H9 (cell line): ENCODE data around the gene XXYLT1. TPM values are rescaled to one million over a fixed set of nuclear protein-coding genes. Genes with fewer than 3 reads are reported as not detected.

Source experiments
- DNase-seq: peaks from one replicate; pipeline ENCODE4 v3.0.0-alpha.2; 2017
- H2AFZ ChIP-seq: one replicate; pipeline ENCODE4 v1.6.1; 2013; ENCODE audit warnings: mild to moderate bottlenecking, low read length, control low read depth, moderate library complexity
- H2AK5ac ChIP-seq: 2 replicates; pipeline ENCODE4 v1.6.1; 2013; ENCODE audit warnings: low read length, control low read depth, mixed read lengths; ENCODE audit not compliant: insufficient read length
- H2BK120ac ChIP-seq: one replicate; pipeline ENCODE4 v1.6.1; 2013; ENCODE audit warnings: low read depth, mild to moderate bottlenecking, low read length, control low read depth, inconsistent platforms; ENCODE audit not compliant: poor library complexity, severe bottlenecking
- H2BK12ac ChIP-seq: 2 replicates; pipeline ENCODE4 v1.6.1; 2013; ENCODE audit warnings: low read length, control low read depth, mixed read lengths, low read depth; ENCODE audit not compliant: insufficient read length
- H2BK15ac ChIP-seq: 2 replicates; pipeline ENCODE4 v1.6.1; 2013; ENCODE audit warnings: low read depth, low read length, control low read depth
- H2BK20ac ChIP-seq: one replicate; pipeline ENCODE4 v1.6.1; 2013; ENCODE audit warnings: low read depth, mild to moderate bottlenecking, low read length, control low read depth, inconsistent platforms; ENCODE audit not compliant: poor library complexity, severe bottlenecking
- H2BK5ac ChIP-seq: 2 replicates; pipeline ENCODE4 v1.6.1; 2013; ENCODE audit warnings: low read length, control low read depth, mixed read lengths; ENCODE audit not compliant: insufficient read length
- H3K14ac ChIP-seq: 2 replicates; pipeline ENCODE4 v1.6.1; 2013; ENCODE audit warnings: low read length, control low read depth; ENCODE audit not compliant: insufficient read depth
- H3K18ac ChIP-seq: 2 replicates; pipeline ENCODE4 v1.6.1; 2013; ENCODE audit warnings: low read depth, mild to moderate bottlenecking, mixed read lengths, low read length, control low read depth; ENCODE audit not compliant: insufficient read length
- H3K23ac ChIP-seq: 2 replicates; pipeline ENCODE4 v1.6.1; 2013; ENCODE audit warnings: low read length, control low read depth, mixed read lengths, low read depth; ENCODE audit not compliant: insufficient read length
- H3K23me2 ChIP-seq: 2 replicates; pipeline ENCODE4 v1.6.1; 2013; ENCODE audit warnings: low read depth, mild to moderate bottlenecking, mixed read lengths, low read length, control low read depth; ENCODE audit not compliant: insufficient read length, poor library complexity, severe bottlenecking
- H3K27ac ChIP-seq: 2 replicates; pipeline ENCODE4 v1.5.1; 2013; ENCODE audit warnings: low read length, control low read depth, mixed read lengths, low read depth; ENCODE audit not compliant: insufficient read length
- H3K27me3 ChIP-seq: 2 replicates; pipeline ENCODE4 v1.6.1; 2013; ENCODE audit warnings: low read length, control low read depth, inconsistent platforms; ENCODE audit not compliant: insufficient read depth
- H3K4ac ChIP-seq: 2 replicates; pipeline ENCODE4 v1.6.1; 2013; ENCODE audit warnings: low read depth, mild to moderate bottlenecking, control low read depth, inconsistent platforms, low read length, moderate library complexity
- H3K4me1 ChIP-seq: 2 replicates; pipeline ENCODE4 v1.6.1; 2013; ENCODE audit warnings: low read length, control low read depth, inconsistent platforms; ENCODE audit not compliant: insufficient read depth
- H3K4me2 ChIP-seq: 2 replicates; pipeline ENCODE4 v1.6.1; 2013; ENCODE audit warnings: low read length, control low read depth, mixed read lengths; ENCODE audit not compliant: insufficient read length, insufficient read depth
- H3K56ac ChIP-seq: 2 replicates; pipeline ENCODE4 v1.6.1; 2013; ENCODE audit warnings: low read depth, mild to moderate bottlenecking, mixed read lengths, low read length, control low read depth; ENCODE audit not compliant: insufficient read length
- H3K79me1 ChIP-seq: 2 replicates; pipeline ENCODE4 v1.6.1; 2013; ENCODE audit warnings: low read depth, mild to moderate bottlenecking, moderate library complexity, low read length, control low read depth, inconsistent platforms; ENCODE audit not compliant: insufficient read depth, poor library complexity, severe bottlenecking
- H3K79me2 ChIP-seq: 2 replicates; pipeline ENCODE4 v1.6.1; 2013; ENCODE audit warnings: low read length, control low read depth, inconsistent platforms; ENCODE audit not compliant: insufficient read depth
- H3K9ac ChIP-seq: 2 replicates; pipeline ENCODE4 v1.6.1; 2013; ENCODE audit warnings: low read length, control low read depth, mixed read lengths; ENCODE audit not compliant: insufficient read length; ENCODE audit errors: extremely low read depth
- H3K9me3 ChIP-seq: one replicate; pipeline ENCODE4 v1.6.1; 2013; ENCODE audit warnings: low read depth, low read length, inconsistent platforms; ENCODE audit not compliant: control insufficient read depth
- H3T11ph ChIP-seq: one replicate; pipeline ENCODE4 v1.6.1; 2013; ENCODE audit warnings: mild to moderate bottlenecking, low read length, control low read depth, inconsistent platforms
- H4K20me1 ChIP-seq: one replicate; pipeline ENCODE4 v1.6.1; 2013; ENCODE audit not compliant: control insufficient read depth, insufficient read length, insufficient read depth
- H4K5ac ChIP-seq: 2 replicates; pipeline ENCODE4 v1.6.1; 2013; ENCODE audit warnings: low read depth, mild to moderate bottlenecking, mixed read lengths, low read length, control low read depth; ENCODE audit not compliant: insufficient read length
- H4K8ac ChIP-seq: replicated peaks from 2 replicates; pipeline ENCODE4 v1.6.1; 2013; ENCODE audit warnings: low read length, control low read depth, mixed read lengths, low read depth; ENCODE audit not compliant: insufficient read length
- H4K91ac ChIP-seq: 2 replicates; pipeline ENCODE4 v1.6.1; 2013; ENCODE audit warnings: low read depth, mild to moderate bottlenecking, moderate library complexity, mixed read lengths, low read length, control low read depth; ENCODE audit not compliant: insufficient read length
- H3K27ac Mint-ChIP-seq, 3 experiments: 2 replicates in 2 of 3; 3 replicates in 1 of 3; pipeline ENCODE4 v1.8.0; 2020 to 2021; ENCODE audit warnings: mixed read lengths in 3 of 3, mild to moderate bottlenecking in 1 of 3, moderate library complexity in 1 of 3
- H3K27me3 Mint-ChIP-seq: 2 replicates; pipeline ENCODE4 v1.8.0; 2021; ENCODE audit warnings: low read depth, mild to moderate bottlenecking, moderate library complexity, mixed read lengths
- H3K36me3 Mint-ChIP-seq, 3 experiments: 2 replicates in 2 of 3; 3 replicates in 1 of 3; pipeline ENCODE4 v1.8.0; 2020 to 2021; ENCODE audit warnings: low read depth in 3 of 3, mixed read lengths in 3 of 3; ENCODE audit not compliant: insufficient read depth in 1 of 3
- H3K4me1 Mint-ChIP-seq, 2 experiments: 2 replicates each; pipeline ENCODE4 v1.8.0; 2020; ENCODE audit warnings: mixed read lengths in 2 of 2
- H3K4me3 Mint-ChIP-seq, 2 experiments: 2 replicates in 1 of 2; 3 replicates in 1 of 2; pipeline ENCODE4 v1.8.0; 2020 to 2021; ENCODE audit warnings: mild to moderate bottlenecking in 2 of 2, mixed read lengths in 2 of 2, moderate library complexity in 1 of 2
- H3K9me3 Mint-ChIP-seq, 2 experiments: 2 replicates in 1 of 2; 3 replicates in 1 of 2; pipeline ENCODE4 v1.8.0; 2020; ENCODE audit warnings: mild to moderate bottlenecking in 2 of 2, mixed read lengths in 2 of 2, moderate library complexity in 1 of 2
- CTCF ChIP-seq: fragments of 200-600 bp; sonication (generic); conservative IDR thresholded peaks from 3 replicates; pipeline ENCODE4 v1.8.0; 2021; ENCODE audit warnings: antibody characterized with exemption, mild to moderate bottlenecking
- WGBS: extraction: QIAGEN DNeasy Blood & Tissue Kit; methylation state at CpG from one replicate; pipeline ENCODE4 v1.1.7; 2013; ENCODE audit warnings: missing lambda C conversion rate, low lambda C conversion rate, mixed read lengths; ENCODE audit not compliant: insufficient read length; ENCODE audit errors: extremely low coverage; 5-methylcytosine and 5-hydroxymethylcytosine counted together
- total RNA-seq: library from RNA; stranded (reverse); gene quantifications from 2 replicates; pipeline ENCODE4 v1.2.1, GENCODE V29; 2021

The XXYLT1 gene
- total RNA-seq, 1 experiment from 2014 or later = 22.7 TPM

- no peak overlapping the region for H2BK15ac ChIP-seq
- no peaks in the 10 kb centered on the region for H4K20me1 ChIP-seq
- no peak overlapping the region for H4K91ac ChIP-seq
- H3K79me2 ChIP-seq = peaks cover 2% of the 10 kb centered on the region; the same call in 1 of the 2 replicates
- H3K4me1 Mint-ChIP-seq = no peaks in the 10 kb centered on the region; a peak in 1 of 4 replicates
- no peak overlapping the region for H3K4ac ChIP-seq
- 0 out of 7 replicates have a peak overlapping the region, but pooled peaks of 1 of the 3 experiments have one; percentile 40 for H3K27ac Mint-ChIP-seq
- H3K18ac ChIP-seq = no peak overlapping the region
- no peak overlapping the region for H3T11ph ChIP-seq
- no peaks in the 10 kb centered on the region for H3K4me1 ChIP-seq
- H2AFZ ChIP-seq = no peak overlapping the region
- H2BK5ac ChIP-seq = no peak overlapping the region
- no peak for DNase-seq
- H2BK12ac ChIP-seq = no peak overlapping the region
- no peak overlapping the region for H3K4me3 Mint-ChIP-seq
- WGBS = no CpG with 5 or more reads among the region's 19 CpGs
- H2AK5ac ChIP-seq = no peak overlapping the region
- TF ChIP-seq CTCF = no peak
- no peaks in the 10 kb centered on the region for H3K23me2 ChIP-seq
- H3K9me3 ChIP-seq = no peaks in the 10 kb centered on the region
- no peak overlapping the region for H2BK20ac ChIP-seq
- H3K9me3 Mint-ChIP-seq = peaks cover 0 to 6% of the 10 kb centered on the region in 2 experiments; a peak in 2 of 5 replicates
- no peaks in the 10 kb centered on the region for H3K27me3 Mint-ChIP-seq
- no peak overlapping the region for H3K9ac ChIP-seq
- no peak overlapping the region for H3K27ac ChIP-seq
- H3K36me3 Mint-ChIP-seq = peaks cover 24 to 31% (median 29%) of the 10 kb centered on the region in 3 experiments
- H4K5ac ChIP-seq = no peak overlapping the region
- no peaks in the 10 kb centered on the region for H3K27me3 ChIP-seq
- no peak overlapping the region for H3K56ac ChIP-seq
- no peak overlapping the region for H3K4me2 ChIP-seq
- no peak overlapping the region for H4K8ac ChIP-seq
- H3K14ac ChIP-seq = no peak overlapping the region; the same call in 1 of the 2 replicates
- H3K79me1 ChIP-seq = no peaks in the 10 kb centered on the region
- H2BK120ac ChIP-seq = no peak overlapping the region
- no peak overlapping the region for H3K23ac ChIP-seq
Measured at GRCh38 chr3:195071011-195071728, 199.8 kb downstream of the XXYLT1 start.
